ENCODE results near the gene MAD1L1.
A peak's percentile ranks its signal among the peaks of the same experiment; 100 is the strongest.
"Not testable (repeated sequence)": the region's sequence is repeated elsewhere in the genome, so short reads cannot be mapped to it uniquely, and the experiment has no call there.

The MAD1L1 gene

DNA sequence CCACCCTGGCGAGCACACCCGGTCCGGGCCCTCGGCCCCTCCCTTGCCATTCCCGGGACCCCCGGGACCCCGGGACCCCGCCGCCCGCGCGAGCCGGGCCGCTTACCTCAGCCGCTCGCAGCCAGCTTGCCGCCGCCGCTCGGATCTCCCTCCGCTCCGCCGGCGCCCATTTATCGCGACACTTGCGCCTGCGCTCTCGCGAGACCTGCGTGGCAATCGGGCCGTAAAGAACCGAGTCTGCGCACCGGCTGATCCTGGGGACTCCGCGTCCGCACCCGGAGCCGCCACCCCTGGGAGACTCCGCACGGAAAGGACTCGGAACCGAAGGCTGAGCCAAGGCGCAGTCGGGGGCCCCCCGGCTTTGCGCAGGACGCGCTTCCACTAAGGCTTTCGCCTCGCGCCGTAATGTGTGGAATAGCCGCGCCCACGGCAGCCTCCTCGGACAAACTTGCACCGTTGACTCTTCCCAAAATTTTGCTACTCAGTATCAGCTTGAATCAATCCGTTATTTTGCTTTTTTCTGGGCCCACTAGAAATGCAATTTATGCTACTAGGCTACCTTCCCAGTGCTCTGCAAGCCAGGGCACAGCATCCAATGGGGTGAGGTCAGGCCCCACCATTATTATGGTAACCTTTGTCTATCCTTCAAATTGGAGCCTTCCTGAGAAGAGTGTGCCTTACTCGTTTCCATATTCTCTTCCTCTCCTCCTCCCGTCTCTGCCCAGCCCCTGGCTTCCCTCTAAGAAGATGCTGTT, at the start of gene MAD1L1:
TSS of gene MAD1L1 (minus strand) at position 180 of the 755 bp plus-strand sequence. CDS start 2,812 bp downstream, outside the sequence.
- peak; percentile 74 to 83 for DNase-seq (ENCODE audit: extremely low read depth in 1 of 2, low read depth in 1 of 2)

DNA sequence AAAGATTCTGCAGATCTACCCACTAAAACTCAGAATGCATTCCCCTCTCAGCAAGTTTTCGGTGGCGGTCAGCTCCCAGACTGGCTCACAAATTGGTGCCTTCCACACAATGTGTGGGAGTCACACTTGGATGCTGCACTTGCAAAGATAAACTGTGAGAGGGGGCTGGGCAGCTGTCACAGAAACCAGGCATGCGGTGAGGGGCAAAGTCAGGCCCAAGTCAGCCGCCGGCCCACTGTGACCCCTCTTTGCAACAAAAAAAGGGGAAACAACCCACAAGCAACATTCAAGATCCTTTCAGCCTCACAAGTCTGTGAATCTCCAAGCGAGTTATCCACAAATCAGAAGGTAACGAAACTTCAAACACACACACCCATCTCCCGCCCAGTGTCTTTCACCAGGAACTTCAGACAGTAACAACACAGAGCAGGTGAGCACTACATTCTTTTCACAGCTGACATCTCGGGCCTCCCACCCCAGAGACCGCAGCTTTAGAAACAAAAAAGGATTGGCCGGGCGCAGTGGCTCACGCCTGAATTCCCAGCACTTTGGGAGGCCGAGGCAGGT, 49.5 kb upstream of the MAD1L1 start:
- no peak for DNase-seq (ENCODE audit: extremely low read depth in 1 of 2, low read depth in 1 of 2)

DNA sequence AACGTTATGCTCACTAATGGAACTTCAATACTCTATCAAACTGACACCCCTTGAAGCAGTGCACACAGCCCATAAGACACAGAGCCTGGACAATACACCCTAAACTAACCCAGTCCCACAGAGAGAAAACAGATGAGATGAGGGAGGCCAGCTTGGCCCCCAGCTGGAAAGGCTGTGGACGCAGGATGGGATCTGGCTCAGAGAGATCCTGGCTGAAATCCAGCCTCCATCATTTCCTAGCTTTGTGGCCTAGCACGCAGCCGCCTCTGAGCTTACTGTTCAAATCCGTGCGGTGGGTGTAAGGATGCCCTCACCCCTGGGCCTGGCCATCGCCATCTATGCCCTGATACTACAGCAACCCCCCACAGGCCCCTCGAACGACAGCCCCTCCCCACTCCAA, 48.8 kb upstream of the MAD1L1 start:
- DNase-seq (ENCODE audit: extremely low read depth in 1 of 2, low read depth in 1 of 2): no peak

DNA sequence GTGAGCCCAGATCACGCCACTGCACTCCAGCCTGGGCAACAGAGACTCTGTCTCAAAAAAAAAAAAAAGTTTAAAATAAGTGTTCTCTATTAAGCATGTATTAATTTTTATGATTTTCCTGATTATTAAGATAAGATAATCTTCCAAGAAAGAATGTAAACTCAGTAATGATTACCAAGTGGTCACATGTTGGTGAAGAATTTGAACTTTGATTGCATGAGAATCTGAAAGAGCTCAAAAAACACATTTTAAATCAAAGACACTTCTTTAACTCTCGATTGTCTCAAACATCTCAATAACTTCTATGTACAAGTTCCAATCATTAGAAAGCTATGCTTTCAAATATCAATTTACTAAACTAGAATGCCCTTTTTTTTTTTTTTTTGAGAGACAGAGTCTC, 47.7 kb upstream of the MAD1L1 start:
- no peak for DNase-seq (ENCODE audit: extremely low read depth in 1 of 2, low read depth in 1 of 2)

DNA sequence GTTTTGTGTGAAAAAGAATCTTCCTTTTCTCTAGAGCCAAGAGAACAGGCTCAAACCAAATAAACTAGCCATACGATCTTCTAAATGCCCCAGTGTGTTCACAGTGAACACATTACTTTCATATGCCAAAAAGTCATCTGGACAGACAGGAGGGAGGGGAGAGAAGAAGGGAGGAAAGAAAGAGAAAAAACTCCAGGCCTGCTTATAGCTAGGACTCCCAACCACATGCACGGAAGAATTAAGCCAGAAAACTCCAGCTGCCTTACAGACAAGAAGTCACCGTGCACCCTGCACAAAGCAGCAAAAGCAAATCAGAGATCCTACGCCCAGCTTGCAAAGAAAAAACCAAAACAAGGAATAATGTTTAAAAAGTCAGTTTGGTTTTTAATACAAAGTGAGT, 47.2 kb upstream of the MAD1L1 start:
- DNase-seq (ENCODE audit: extremely low read depth in 1 of 2, low read depth in 1 of 2): no peak

DNA sequence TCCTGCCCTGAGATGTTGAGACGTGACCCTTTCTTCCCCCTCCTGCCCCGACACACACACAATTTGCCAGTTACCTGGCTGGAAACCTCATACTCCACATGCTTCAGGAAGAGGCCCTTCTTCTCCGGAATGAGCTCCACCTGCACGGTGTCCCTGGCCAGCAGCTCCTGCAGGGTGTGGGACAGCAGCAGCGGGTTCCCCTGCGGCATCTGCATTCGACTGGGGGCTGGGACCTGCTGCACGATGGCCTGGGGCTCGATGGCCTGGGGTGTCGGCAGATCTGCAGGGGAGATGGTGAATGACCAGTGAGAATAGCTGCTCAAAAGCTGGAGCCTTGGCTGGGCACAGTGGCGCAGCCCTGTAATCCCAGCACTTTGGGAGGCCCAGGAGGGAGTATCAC, 45.3 kb upstream of the MAD1L1 start:
- no peak for DNase-seq (ENCODE audit: extremely low read depth in 1 of 2, low read depth in 1 of 2)

DNA sequence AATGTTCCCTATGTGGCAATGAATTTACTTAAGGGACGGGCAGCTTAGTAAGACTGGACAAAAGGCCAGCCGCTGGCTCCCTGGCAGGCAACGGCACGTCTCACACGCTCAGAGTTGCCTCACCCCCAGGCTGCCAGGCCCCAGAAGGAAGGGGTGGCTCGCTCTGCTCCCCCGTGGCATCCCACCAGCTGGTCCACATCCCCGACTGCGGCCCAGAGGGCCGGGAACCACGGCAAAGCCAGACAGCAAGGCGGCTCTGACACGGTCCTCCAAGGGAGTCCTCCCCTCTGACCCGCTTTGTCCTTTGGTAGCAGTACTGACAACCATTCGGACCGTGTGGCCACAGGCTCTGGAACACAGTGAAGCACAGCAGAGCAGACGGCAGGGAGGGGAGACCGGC, 43.4 kb upstream of the MAD1L1 start:
- no peak for DNase-seq (ENCODE audit: extremely low read depth in 1 of 2, low read depth in 1 of 2)

DNA sequence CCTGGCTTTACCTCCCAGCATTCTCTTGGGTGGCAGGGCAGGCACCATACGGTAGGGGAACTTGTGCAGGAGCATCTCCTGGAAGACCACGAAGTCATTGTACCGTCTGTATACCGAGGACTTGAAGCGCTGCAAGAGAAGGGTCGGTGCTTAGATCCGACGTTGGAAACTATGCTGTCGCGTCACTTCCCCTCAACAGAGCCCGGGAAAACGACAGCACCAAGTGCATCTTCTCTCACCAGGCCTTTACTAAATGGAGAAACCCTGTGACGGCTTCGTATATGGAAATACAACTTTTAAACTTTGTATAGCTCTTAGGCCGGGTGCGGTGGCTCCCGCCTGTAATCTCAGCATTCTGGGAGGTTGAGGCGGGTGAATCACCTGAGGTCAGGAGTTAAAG, 42.4 kb upstream of the MAD1L1 start:
- no peak for DNase-seq (ENCODE audit: extremely low read depth in 1 of 2, low read depth in 1 of 2)

DNA sequence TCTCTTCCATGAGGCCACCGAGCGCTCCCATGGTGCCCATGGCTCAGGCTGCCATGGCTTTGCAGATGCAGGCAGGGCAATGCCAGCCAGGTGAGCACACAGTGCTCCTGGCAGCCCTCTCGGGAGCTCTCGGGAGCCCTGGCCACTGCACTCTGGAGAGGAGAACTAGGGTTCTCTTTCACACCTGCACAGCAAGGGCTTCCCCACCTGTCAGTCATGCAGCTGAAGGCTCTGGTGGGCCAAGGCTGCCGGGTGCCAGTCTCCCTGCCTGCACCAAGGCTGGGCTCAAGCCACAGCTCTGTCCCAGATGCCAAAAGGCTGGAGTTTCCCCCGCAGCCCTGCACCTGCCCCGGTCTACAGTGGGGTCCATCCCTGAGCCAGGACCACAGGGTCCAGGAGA, 41.9 kb upstream of the MAD1L1 start:
- DNase-seq (ENCODE audit: extremely low read depth in 1 of 2, low read depth in 1 of 2): no peak

DNA sequence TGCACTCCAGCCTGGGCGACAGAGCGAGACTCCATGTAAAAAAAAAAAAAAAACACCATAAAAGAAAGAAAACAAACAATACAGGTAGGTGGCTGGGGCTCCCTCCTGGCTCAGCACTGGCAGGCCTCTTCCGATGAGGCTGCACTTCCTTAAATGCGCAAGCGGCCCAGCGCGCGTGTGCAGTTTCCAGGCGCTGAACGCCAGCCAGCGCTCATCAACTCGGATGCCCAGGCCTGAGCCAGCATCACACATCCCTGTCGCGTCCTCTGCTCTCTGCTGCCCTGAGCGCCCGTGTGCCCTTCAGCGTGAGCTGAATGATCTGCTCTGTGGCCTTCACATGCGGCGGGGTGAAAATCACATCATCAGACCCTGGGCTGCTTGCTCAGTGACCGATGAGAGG, 41.1 kb upstream of the MAD1L1 start:
- no peak for DNase-seq (ENCODE audit: extremely low read depth in 1 of 2, low read depth in 1 of 2)

DNA sequence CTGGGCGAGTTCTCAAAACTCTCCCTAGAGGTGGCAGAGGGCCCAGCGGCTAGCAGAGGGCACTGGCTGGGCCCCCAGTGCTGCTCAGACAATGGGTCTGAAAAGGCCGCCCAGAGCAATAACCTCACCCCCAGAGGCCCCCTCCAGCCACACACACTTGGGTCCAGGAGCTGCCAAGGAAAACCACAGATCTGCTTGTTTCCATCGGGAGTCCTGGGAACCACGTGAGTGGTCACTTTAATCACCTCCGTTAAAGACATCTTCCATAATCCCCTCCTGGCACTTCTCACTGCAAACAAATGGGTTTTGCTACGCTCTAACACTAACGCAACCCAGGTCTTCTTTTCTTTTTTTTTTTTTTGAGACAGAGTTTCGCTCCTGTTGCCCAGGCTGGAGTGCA, 39.3 kb upstream of the MAD1L1 start:
- no peak for DNase-seq (ENCODE audit: extremely low read depth in 1 of 2, low read depth in 1 of 2)

DNA sequence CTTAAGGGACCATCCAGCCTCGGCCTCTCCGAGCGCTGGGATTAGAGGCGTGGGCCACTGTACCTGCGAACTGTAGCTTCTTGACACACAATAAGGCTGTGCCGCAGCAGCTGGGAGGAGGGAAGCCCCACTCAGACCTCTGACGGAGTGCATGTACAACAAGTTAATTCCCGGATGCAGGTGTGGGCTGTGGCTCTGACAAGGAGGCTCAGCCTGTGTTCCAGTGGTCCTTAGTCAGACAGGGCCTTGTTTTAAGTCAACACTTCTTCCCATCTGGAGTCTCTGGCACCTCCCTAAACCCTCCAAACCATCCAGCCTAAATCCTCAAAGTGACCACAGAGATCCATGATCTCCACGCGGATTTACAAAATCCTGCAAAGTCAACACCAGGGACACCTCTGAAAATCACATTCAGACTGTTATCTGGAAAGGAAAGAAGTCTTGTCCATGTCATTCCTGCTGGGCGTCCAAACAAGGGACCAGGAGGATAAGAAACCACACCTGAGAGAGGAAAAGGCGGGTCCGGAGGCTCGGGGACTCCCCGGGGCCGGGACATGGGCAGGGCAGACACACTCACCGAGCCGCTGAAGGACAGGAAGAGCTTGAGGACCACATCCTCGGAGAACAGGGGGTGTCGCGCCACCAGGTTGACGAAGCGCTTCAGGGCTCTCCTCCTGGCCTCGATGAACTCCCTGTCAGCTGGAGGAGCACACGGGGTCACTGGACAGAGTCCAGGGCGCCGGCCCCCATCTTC, 38.7 kb upstream of the MAD1L1 start:
- DNase-seq (ENCODE audit: extremely low read depth in 1 of 2, low read depth in 1 of 2): no peak

DNA sequence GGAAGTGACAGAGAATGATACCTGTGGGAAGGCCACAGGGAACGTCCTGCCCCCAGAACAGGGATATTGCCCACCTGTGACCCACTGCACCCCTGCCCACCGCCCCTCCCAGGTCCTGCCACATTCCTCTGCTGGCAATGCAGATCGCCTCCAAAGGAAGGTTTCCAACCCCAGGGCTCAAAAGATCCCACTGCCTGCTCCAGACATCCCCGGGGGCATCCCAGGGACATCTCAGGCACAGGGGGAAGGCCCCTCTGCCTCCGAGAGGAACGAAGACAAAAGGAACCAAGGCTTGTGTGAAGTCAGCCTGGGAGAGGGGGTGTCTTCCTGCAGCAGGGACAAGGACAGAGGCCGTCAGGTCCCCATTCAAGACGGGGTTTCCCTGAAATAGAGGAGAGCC, 37.8 kb upstream of the MAD1L1 start:
- DNase-seq (ENCODE audit: extremely low read depth in 1 of 2, low read depth in 1 of 2): no peak

DNA sequence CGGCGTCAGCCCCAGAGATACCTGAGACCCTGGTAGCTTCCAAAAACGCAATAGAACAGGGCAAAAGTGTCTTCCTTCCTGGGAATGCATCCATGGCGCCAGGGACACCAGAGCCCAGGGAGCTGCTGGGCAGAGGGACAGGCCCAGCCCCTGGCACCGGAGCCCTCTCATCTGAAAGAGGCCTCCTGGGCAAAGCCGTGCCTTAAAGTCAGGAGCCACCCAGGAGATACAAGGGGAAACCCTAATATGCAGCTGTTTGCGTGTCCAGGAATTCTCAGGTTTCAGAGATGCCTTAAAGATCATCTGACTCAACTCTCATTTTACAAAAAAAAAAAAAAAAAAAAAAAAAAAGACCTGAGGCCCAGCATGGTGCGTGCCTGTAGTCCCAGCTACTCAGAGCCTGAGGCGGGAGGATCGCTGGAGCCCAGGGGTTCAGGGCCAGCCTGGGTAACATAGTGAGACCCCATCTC, 37.3 kb upstream of the MAD1L1 start:
- DNase-seq (ENCODE audit: extremely low read depth in 1 of 2, low read depth in 1 of 2): no peak

DNA sequence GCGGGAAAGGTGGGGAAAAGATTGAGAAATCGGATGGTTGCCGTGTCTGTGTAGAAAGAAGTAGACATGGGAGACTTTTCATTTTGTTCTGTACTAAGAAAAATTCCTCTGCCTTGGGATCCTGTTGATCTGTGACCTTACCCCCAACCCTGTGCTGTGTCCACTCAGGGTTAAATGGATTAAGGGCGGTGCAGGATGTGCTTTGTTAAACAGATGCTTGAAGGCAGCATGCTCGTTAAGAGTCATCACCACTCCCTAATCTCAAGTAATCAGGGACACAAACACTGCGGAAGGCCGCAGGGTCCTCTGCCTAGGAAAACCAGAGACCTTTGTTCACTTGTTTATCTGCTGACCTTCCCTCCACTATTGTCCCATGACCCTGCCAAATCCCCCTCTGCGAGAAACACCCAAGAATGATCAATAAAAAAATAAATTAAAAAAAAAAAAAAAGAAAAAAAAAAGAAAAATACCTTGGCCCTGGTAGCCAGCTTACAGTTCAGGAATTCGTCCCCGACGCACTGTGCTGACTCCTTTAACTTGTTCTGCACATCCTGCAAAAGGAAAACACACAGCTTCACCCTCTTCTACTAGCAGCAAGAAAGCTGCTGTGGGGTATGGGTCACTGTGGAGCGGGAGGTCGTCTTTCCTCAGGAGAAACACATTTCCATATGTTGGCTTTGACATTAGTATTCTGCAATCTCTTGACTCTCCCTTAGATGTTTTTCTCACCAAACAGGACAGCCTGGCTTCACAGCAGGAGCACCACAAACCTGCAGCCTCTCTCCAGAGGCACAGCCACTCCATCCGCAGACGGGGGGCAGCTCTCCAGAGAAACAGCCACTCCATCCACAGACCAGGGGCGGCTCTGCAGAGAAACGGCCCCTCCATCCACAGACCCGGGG, 36.6 kb upstream of the MAD1L1 start:
- DNase-seq (ENCODE audit: extremely low read depth in 1 of 2, low read depth in 1 of 2): not testable (repeated sequence)

DNA sequence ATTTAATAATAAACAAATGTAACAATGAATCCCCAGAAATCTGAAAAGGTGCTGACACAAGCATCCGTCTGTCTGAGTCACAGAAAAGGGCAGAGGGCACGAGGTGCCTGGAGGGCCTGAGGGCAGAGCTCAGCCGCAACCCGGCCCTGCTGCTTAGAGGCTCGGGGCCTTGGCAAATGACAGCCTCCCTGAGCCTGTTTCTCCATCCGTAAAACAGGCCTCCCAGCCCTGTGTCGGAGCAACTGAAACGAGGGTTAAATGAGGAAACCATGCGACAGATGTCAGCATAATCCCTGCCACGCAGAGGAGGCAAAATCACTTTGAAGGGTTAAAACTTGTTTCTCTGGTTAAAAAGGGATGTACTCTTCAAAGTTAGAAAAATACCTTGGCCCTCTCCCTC, 34.2 kb upstream of the MAD1L1 start:
- no peak for DNase-seq (ENCODE audit: extremely low read depth in 1 of 2, low read depth in 1 of 2)

DNA sequence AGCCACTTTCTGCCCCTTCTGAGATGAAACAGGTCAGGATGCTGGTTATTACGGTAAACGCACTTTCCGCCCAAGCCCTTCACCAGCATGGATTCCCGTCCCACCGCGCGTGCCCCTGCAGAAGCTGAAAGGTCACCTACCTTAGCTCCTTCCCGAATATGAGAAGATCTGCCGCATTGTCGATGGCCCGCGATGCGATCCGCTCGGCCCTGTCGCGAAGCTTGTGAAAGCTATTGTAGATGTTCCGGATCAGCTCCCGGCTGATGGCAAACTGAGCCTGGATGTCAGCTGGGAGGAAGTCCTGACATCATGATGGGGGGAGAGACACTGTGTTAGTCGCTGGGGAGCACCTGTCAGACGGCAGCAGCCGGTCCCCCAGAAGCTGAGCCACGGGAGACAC, 31.4 kb upstream of the MAD1L1 start:
- DNase-seq (ENCODE audit: extremely low read depth in 1 of 2, low read depth in 1 of 2): no peak

DNA sequence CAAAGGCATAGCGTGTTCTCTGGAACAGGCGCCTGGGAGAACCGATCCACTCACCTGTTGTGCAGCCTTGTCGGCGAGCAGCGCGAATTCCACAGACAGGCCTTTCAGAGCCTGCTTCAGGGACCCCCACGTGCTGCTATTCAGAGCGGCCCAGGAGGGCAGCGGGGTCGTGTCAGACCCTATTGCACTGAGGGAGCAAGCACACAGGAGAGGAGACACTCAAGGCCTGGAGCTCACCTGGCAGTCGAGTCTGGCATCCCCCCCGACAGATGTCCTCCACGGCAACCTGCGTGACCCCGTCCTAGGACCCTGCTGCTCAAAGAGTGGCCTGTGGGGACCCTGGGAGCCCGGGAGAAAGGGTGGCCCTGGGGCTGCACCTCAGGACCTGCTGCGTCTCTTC, 30.4 kb upstream of the MAD1L1 start:
- DNase-seq (ENCODE audit: extremely low read depth in 1 of 2, low read depth in 1 of 2): no peak

DNA sequence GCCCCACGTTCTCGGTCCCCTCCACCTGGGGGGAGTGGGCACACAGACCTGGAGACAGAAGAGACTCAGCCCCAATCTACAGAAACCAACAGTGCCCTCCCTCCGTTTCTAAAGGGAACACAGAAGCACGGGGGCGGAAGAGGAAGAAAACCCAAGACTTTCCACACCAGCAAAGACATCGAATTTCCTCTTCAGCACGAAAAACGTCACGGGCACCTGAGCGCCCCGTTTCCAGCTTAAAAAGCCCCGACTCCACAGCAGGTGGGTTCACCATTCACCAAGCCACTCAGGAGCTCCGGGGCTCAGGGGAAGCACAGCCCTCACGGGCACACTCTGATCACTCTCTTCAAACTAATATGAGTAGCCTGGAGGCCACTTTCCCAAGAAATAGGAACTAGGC, 28.9 kb upstream of the MAD1L1 start:
- DNase-seq (ENCODE audit: extremely low read depth in 1 of 2, low read depth in 1 of 2): no peak

DNA sequence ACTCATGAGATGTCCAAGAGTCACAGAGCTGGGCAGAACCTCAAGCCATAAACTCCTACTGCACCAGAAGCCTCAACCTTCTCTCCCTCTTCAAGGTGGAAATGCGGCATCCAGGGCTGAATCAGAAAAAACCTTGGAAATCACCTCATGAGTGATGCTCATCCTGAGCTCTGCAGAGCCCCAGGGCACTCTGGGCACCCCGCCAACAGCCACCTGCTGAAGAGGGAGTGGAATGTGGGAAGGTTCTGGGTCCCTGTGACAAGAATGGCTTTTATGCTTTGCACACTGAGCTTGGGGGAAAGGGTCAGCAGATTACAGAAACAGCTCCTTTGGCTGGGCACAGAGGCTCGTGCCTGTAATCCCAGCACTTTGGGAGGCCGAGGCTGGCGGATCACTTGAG, 28.1 kb upstream of the MAD1L1 start:
- DNase-seq (ENCODE audit: extremely low read depth in 1 of 2, low read depth in 1 of 2): no peak

DNA sequence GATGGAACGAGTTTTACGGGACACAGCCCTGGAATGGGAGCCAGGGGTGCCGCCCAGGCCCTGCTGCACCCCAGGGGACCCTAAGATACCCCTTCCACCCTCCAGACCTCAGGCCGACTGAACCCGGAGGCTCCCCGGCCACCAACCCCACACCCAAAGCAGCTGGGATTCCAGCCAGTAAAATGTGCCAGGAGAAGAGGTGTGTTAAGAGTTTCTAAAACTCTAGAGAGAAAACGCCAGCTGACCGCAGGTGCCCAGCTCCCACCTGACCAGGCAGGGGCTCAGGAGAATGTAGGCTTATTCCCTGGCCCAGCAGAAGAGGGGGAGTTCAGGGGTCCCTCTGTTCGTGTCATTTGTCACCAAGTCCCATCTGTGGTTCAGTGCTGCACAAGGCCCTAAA, 26.7 kb upstream of the MAD1L1 start:
- no peak for DNase-seq (ENCODE audit: extremely low read depth in 1 of 2, low read depth in 1 of 2)

Measured in stimulated activated CD8-positive, alpha-beta memory T cell treated with anti-CD3 and anti-CD28 coated beads, Interleukin-7, amount 100 ng/mL, for 48 hours (primary cell).